Measurements from ENCODE around the gene OR7D4. TPM values are rescaled to one million over a fixed set of nuclear protein-coding genes. Genes with fewer than 3 reads are reported as not detected.

Gene OR7D4
- polyA plus RNA-seq, 2 of the 4 experiments (the other 2 are of a cell fraction): not detected

- ATAC-seq (no peak), DNase-seq (ENCODE audit: low read depth in 1 of 2, low spot score in 1 of 2) (no peak), FAIRE-seq (no peak)
- Histone ChIP-seq H3K4me3 (no peak overlapping the region), H3K4me1 (no peaks in the 10 kb centered on the region), H3K9me3 (no peaks in the 10 kb centered on the region; the same call in 1 of the 3 replicates), H3K27ac (no peak overlapping the region), H3K4me2 (no peak overlapping the region)
- 1% methylated on average over 7 of the region's 7 CpGs for WGBS (ENCODE audit: missing lambda C conversion rate)
- ChIA-PET CTCF (no interaction called here), POLR2A (no interaction called here)
- no peak for TF ChIP-seq MYC (IDR thresholded peaks at IDR 0.05; ENCODE audit: borderline replicate concordance, low read length)
- TF ChIP-seq NPAS2 (CRISPR knock-in tag; IDR thresholded peaks at IDR 0.05; ENCODE audit: borderline replicate concordance): no peak
- TF ChIP-seq RAD21 (conservative IDR thresholded peaks at IDR 0.05 in 1 of 2, IDR thresholded peaks at IDR 0.05 in 1 of 2): no peak
- no peak for TF ChIP-seq BHLHE40 (IDR thresholded peaks at IDR 0.05; ENCODE audit: low read depth, low read length)
- TF ChIP-seq CHD2 (IDR thresholded peaks at IDR 0.05; ENCODE audit: low read length, partially characterized antibody): no peak
- no peak for TF ChIP-seq ELK1 (IDR thresholded peaks at IDR 0.05; ENCODE audit: low read depth, low read length)
- no peak for TF ChIP-seq NR3C1 (IDR thresholded peaks at IDR 0.05)
- TF ChIP-seq HOXA7 (CRISPR knock-in tag; IDR thresholded peaks at IDR 0.05): no peak
- TF ChIP-seq HES2 (IDR thresholded peaks at IDR 0.05): no peak
- no peak for TF ChIP-seq RARB (CRISPR knock-in tag; IDR thresholded peaks at IDR 0.05)
- TF ChIP-seq HEYL (CRISPR knock-in tag; IDR thresholded peaks at IDR 0.05): no peak
Observed at GRCh38 chr19:9189535-9189934, 29.9 kb downstream of the OR7D4 start.

GRCh38 chr19:9187191-9187590, 32.2 kb downstream of the OR7D4 start:
- WGBS (ENCODE audit: missing lambda C conversion rate): 31% methylated on average over 6 of the region's 6 CpGs
- H3K27ac ChIP-seq: no peak overlapping the region
- no peak for ATAC-seq
- CTCF ChIA-PET: no interaction called here
- POLR2A ChIA-PET: no interaction called here
- H3K4me2 ChIP-seq: no peak overlapping the region
- DNase-seq (ENCODE audit: low read depth in 1 of 2, low spot score in 1 of 2): no peak
- no peaks in the 10 kb centered on the region for H3K4me1 ChIP-seq
- no peaks in the 10 kb centered on the region; the same call in 1 of the 3 replicates for H3K9me3 ChIP-seq
- no peak overlapping the region for H3K4me3 ChIP-seq
- no peak for FAIRE-seq
- TF ChIP-seq, protein P1, sequence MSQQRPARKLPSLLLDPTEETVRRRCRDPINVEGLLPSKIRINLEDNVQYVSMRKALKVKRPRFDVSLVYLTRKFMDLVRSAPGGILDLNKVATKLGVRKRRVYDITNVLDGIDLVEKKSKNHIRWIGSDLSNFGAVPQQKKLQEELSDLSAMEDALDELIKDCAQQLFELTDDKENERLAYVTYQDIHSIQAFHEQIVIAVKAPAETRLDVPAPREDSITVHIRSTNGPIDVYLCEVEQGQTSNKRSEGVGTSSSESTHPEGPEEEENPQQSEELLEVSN (IDR thresholded peaks at IDR 0.05; ENCODE audit: borderline replicate concordance, low read depth): no peak
- no peak for TF ChIP-seq ESRRA (IDR thresholded peaks at IDR 0.05; ENCODE audit: borderline replicate concordance, low read length)
- TF ChIP-seq GATA3 (IDR thresholded peaks at IDR 0.05; ENCODE audit: borderline replicate concordance): no peak
- no peak for TF ChIP-seq CHD2 (IDR thresholded peaks at IDR 0.05; ENCODE audit: low read length, partially characterized antibody)

- Histone ChIP-seq H3K27ac (no peak overlapping the region), H3K4me3 (no peak overlapping the region), H3K4me1 (no peaks in the 10 kb centered on the region), H3K9me3 (no peaks in the 10 kb centered on the region), H3K4me2 (no peak overlapping the region)
- ChIA-PET POLR2A (no interaction called here), CTCF (no interaction called here)
- ATAC-seq: no peak
- 65% methylated on average over 13 of the region's 17 CpGs for WGBS (ENCODE audit: missing lambda C conversion rate)
- TF ChIP-seq ESRRA (IDR thresholded peaks at IDR 0.05; ENCODE audit: borderline replicate concordance, low read length) (no peak), MYC (IDR thresholded peaks at IDR 0.05; ENCODE audit: borderline replicate concordance, low read length) (no peak), FOSB (CRISPR knock-in tag; IDR thresholded peaks at IDR 0.05) (no peak)
- no peak for FAIRE-seq
- no peak for DNase-seq (ENCODE audit: low read depth in 1 of 2, low spot score in 1 of 2)
Observed at GRCh38 chr19:9183000-9183399, 36.4 kb downstream of the OR7D4 start.

DNA sequence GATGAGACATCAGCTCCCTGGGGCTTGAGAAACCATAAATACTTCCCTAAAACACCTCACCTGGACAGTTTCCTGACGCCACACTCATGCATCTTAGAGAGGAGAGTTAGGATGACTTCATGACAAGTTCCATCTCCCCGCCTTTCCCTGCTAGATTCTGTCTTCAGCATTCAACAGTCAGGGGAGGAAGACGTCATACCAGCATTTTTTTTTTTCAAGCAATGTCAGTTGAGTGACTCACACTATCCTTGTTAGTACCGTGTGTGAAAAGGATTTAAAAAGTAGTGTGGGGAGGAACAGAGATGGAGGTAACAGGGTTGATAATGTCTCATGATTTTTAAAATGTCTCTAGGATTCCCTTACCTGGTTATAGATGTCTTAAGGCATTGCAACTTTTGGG, 40.5 kb downstream of the OR7D4 start, which contains the start of gene OR7D2:
TSS of gene OR7D2 (plus strand) at position 79 of the 400 bp plus-strand sequence. CDS start 6,803 bp downstream, outside the sequence.
- no peak within 1 kb of the TSS for H3K4me3 ChIP-seq
- H3K27ac ChIP-seq: no peak within 1 kb of the TSS
- no peak for DNase-seq (ENCODE audit: low read depth in 1 of 2, low spot score in 1 of 2)
- WGBS (ENCODE audit: missing lambda C conversion rate): 2% methylated on average over 4 of the region's 4 CpGs
- H3K4me1 ChIP-seq: no peaks in the 10 kb centered on the region
- H3K4me2 ChIP-seq: no peak within 1 kb of the TSS
- no peak for FAIRE-seq
- no peaks in the 10 kb centered on the region for H3K9me3 ChIP-seq
- CTCF ChIA-PET: no interaction called here
- POLR2A ChIA-PET: no interaction called here
- ATAC-seq: no peak
- TF ChIP-seq ZSCAN20 (CRISPR knock-in tag; IDR thresholded peaks at IDR 0.05) (no peak), KDM1A (IDR thresholded peaks at IDR 0.05; ENCODE audit: low read depth) (no peak), FOSL2 (IDR thresholded peaks at IDR 0.05) (no peak), FOSL2 (CRISPR knock-in tag; IDR thresholded peaks at IDR 0.05) (no peak), RAD21 (conservative IDR thresholded peaks at IDR 0.05 in 1 of 2, IDR thresholded peaks at IDR 0.05 in 1 of 2) (no peak), CEBPB (IDR thresholded peaks at IDR 0.05) (no peak), EHMT2 (IDR thresholded peaks at IDR 0.05; ENCODE audit: low read depth) (no peak), NR3C1 (IDR thresholded peaks at IDR 0.05) (no peak), ZC3H11A (IDR thresholded peaks at IDR 0.05) (no peak), CBX2 (IDR thresholded peaks at IDR 0.05; ENCODE audit: borderline replicate concordance, low read depth) (no peak), HOXB13 (CRISPR knock-in tag; IDR thresholded peaks at IDR 0.05; ENCODE audit: low read depth) (no peak), FOSB (CRISPR knock-in tag; IDR thresholded peaks at IDR 0.05) (no peak), JUNB (IDR thresholded peaks at IDR 0.05) (no peak), HEYL (CRISPR knock-in tag; IDR thresholded peaks at IDR 0.05) (no peak), EP300 (IDR thresholded peaks at IDR 0.05) (no peak), NPAS2 (CRISPR knock-in tag; IDR thresholded peaks at IDR 0.05; ENCODE audit: borderline replicate concordance) (no peak), MYC (IDR thresholded peaks at IDR 0.05; ENCODE audit: borderline replicate concordance, low read length) (no peak), BCL3 (IDR thresholded peaks at IDR 0.05) (no peak)
- TF ChIP-seq, protein P1 (IDR thresholded peaks at IDR 0.05; ENCODE audit: borderline replicate concordance, low read depth): no peak
